Astrocyte of the cerebellum (primary cell): Measurements from ENCODE around the gene LINGO4.

Experiments used
- DNase-seq: peaks from one replicate; pipeline ENCODE4 v3.0.0-alpha.2; 2011; ENCODE audit warnings: low read depth
- H3K4me3 ChIP-seq: 2 replicates; pipeline ENCODE4 v1.5.1; 2011; ENCODE audit warnings: mild to moderate bottlenecking, low read depth, low read length, moderate library complexity
- in situ Hi-C: cut with HindIII; loops from 2 replicates; pipeline ENCODE4 v1.10.0; 2017; ENCODE audit warnings: low sequenced_read_pairs
- TF ChIP-seq, protein P1 (sequence below): IDR thresholded peaks from 2 replicates; pipeline ENCODE4 v1.5.1; 2012; ENCODE audit warnings: low read length, low read depth, moderate library complexity, mild to moderate bottlenecking; ENCODE audit errors: missing control alignments

LINGO4 gene

DNA sequence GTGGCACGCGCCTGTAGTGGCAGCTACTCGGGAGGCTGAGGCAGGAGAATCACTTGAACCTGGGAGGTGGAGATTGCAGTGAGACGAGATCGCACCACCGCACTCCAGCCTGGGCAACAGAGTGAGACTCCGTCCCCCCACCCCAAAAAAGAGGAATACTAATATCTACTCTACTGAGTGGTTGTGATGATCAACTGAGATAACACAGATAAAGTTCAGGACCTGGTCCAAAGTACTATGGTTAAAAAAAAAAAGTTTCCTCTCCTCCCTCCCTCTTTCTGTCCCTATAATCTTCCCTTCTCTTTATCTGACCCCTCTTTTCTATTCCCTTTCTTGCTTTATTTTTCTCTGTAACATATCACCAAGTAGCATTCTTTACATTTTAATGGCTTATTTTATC, 30.4 kb upstream of the LINGO4 start:
- TF ChIP-seq, protein P1, sequence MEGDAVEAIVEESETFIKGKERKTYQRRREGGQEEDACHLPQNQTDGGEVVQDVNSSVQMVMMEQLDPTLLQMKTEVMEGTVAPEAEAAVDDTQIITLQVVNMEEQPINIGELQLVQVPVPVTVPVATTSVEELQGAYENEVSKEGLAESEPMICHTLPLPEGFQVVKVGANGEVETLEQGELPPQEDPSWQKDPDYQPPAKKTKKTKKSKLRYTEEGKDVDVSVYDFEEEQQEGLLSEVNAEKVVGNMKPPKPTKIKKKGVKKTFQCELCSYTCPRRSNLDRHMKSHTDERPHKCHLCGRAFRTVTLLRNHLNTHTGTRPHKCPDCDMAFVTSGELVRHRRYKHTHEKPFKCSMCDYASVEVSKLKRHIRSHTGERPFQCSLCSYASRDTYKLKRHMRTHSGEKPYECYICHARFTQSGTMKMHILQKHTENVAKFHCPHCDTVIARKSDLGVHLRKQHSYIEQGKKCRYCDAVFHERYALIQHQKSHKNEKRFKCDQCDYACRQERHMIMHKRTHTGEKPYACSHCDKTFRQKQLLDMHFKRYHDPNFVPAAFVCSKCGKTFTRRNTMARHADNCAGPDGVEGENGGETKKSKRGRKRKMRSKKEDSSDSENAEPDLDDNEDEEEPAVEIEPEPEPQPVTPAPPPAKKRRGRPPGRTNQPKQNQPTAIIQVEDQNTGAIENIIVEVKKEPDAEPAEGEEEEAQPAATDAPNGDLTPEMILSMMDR = no peak
- in situ Hi-C loops = no loop called here

DNA sequence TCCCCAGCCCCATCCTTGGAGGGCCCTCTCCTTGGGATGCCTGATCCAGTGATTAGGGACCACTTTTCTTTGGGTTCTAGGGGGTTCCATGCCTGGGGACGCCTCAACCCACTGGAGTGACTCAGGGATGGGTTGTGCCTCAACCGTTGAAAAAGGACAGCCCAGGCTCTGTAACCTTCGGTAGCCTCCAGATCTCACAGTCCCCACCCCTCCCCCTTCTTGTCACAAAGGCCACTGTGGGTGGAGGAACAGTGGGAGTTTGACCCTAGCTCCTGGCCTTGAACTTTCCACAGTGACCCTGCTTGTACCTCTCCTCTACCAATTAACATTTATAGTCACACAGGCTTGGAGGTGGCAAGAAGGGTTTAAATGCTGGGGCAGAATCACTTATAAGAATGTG, 29.0 kb upstream of the LINGO4 start:
- TF ChIP-seq, protein P1 = no peak
- DNase-seq = no peak
- H3K4me3 ChIP-seq = no peak overlapping the region
- in situ Hi-C loops = no loop called here

More for the DNA sequence above, 30.4 kb upstream of the LINGO4 start:
- DNase-seq = no peak
- no peak overlapping the region for H3K4me3 ChIP-seq

DNA sequence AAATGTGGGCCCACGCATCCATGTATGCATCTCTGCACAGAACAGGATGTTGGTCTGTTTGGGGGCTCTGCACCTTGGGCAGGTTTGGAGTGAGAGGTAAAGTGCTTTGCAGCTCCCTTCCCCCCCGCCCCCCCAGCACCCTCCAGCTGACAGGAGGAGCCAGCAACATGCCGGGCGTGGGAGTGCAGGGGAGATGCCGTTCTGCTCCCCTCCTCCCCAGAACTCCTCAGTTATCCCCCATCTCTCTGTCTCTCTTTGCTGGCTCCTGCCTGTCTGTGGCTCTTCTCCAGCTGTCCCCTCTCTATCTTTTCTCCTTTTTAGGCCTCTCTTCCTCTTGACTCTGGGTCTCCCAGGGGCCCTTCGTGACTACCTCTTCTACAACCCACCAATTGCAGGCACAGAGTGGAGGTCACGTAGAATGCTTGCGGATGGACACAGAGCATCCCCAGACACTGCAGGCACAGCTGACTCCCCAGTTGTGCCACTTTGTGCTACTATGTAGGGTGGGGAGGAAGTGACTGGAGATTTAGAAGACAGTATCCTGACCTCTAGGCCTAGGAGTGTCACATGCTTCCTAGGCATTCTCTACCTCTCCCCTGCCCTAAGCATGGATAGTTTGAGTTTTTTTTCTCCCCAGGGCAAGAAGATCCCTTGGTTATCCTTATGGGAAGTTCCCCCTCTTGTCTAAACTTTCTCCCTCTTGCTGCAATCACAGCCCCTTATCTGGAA, 28.1 kb upstream of the LINGO4 start:
- no peak for DNase-seq
- H3K4me3 ChIP-seq = no peak overlapping the region
- in situ Hi-C loops = no loop called here
- TF ChIP-seq, protein P1 = no peak

DNA sequence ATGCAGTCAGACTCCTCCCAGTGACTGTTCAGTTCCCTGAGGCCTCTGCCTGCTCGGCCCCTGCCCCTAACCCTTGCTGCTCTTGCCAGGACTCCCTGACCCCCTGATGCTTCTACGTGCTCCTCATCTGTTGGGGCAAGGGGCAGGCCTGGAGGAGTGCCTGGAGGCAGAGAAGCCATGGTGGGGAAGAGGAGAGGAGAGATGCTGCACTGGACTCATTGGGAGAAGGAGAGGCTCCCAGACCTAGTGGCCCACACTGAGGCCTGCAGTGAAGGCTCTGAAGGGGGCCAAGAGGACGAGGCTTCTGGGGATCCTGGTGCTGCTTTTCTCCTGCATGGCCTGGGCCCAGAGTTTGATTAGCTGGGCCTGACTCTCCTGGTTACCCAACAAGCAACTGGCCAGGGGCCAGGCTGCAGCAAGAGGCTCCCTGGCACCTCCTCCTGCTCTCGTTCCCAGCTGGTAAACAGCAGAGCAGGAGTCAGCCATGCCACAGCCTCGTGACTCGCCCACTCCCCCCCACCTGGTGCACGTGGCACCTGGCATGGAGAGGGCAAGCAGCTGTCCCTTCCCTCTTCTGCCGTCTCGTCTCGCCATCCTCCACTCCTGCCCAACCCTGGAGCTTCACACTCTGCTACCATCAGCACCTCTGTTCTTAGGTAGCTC, 27.2 kb upstream of the LINGO4 start:
- no peak for DNase-seq

DNA sequence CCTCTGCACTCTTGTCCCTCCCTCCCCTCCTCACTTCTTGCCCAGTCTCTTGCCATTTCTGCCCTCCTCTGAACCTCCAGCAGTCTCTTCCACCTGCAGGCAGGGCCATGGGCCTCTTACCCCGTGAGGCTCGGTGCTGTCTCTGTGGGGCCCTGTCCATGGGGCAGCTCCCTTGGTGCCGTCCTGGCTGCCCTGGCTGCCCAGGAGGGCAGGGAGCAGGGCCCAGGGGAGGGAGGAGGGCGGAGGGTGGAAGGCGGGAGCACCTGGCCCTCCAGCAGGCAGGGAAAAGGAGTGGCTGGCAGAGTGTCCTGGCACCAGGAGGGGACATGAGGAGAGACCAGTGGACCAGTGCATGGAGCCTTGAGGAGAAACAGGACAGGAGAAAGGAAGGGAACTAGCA, 26.4 kb upstream of the LINGO4 start, which contains the start of gene RORC:
RORC (minus strand) TSS at position 198 of the 400 bp plus-strand sequence; CDS start at position 160, 38 bp downstream.
- TF ChIP-seq, protein P1 = no peak
- H3K4me3 ChIP-seq = no peak within 1 kb of the TSS
- DNase-seq = no peak
- in situ Hi-C loops = no loop called here

More for the DNA sequence above, 27.2 kb upstream of the LINGO4 start:
- in situ Hi-C loops = no loop called here
- no peak overlapping the region for H3K4me3 ChIP-seq
- TF ChIP-seq, protein P1 = no peak

DNA sequence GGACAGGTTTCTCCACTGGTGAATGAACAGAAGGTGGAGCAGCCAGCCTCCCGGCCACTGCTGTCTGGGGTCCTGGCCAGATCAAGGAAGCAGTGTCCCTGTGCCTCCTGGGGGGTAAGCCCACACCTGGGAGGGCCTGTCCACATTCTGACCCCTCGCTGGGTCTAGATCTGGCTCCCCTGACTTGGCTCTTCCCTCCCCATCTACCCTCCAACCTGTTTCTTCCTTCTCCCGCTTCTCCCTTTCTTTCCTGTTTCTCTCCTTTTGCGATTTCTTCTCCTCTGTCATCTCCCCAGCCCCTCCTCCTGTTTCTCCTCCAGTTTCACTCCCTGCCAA, 26.0 kb upstream of the LINGO4 start:
- no peak for DNase-seq
- in situ Hi-C loops = no loop called here
- no peak overlapping the region for H3K4me3 ChIP-seq

More for the DNA sequence above, 26.0 kb upstream of the LINGO4 start:
- TF ChIP-seq, protein P1 = no peak
